ENCODE data around the gene CDC25B.

The CDC25B gene

DNA sequence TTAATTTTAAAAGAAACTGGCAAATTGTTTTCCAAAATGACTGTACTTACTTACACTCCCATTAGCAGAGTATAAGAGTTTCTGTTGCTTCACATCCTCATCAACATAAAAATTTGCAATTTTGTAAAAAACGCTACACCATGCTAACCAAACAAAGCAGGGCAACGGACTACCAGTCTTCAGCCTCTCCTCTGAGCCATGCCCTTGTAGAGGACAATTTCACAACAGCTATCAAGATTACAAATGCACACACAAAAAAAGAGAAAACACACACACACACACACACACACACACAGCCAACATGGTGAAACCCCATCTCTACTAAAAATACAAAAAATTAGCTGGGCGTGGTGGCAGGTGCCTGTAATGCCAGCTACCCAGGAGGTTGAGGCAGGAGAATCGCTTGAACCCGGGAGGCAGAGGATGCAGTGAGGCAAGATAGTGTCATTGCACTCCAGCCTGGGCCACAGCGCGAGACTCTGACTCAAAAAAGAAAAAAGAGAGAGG is 24.5 kb upstream of the CDC25B start:
- ChIA-PET CTCF (interaction anchor here (0.6 to 2.0 kb wide), 7 partner anchors 10 to 126 kb away, joined by 3 to 9 read pairs (median 3); partner anchors contain the start of genes CENPB and SPEF1), POLR2A (no interaction called here)
- TF ChIP-seq, protein P1, sequence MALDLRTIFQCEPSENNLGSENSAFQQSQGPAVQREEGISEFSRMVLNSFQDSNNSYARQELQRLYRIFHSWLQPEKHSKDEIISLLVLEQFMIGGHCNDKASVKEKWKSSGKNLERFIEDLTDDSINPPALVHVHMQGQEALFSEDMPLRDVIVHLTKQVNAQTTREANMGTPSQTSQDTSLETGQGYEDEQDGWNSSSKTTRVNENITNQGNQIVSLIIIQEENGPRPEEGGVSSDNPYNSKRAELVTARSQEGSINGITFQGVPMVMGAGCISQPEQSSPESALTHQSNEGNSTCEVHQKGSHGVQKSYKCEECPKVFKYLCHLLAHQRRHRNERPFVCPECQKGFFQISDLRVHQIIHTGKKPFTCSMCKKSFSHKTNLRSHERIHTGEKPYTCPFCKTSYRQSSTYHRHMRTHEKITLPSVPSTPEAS (tag by site-specific recombination; IDR thresholded peaks at IDR 0.05) = peak; percentile 78
- TF ChIP-seq, protein P2, sequence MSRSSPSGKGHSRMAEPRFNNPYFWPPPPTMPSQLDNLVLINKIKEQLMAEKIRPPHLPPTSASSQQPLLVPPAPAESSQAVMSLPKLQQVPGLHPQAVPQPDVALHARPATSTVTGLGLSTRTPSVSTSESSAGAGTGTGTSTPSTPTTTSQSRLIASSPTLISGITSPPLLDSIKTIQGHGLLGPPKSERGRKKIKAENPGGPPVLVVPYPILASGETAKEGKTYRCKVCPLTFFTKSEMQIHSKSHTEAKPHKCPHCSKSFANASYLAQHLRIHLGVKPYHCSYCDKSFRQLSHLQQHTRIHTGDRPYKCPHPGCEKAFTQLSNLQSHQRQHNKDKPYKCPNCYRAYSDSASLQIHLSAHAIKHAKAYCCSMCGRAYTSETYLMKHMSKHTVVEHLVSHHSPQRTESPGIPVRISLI (tag by site-specific recombination; IDR thresholded peaks at IDR 0.05) = no peak
- no peak overlapping the region for H3K4me3 ChIP-seq (ENCODE audit: low read depth, low read length)
- H3K36me3 ChIP-seq (ENCODE audit: control insufficient read depth in 2 of 2, insufficient read depth in 1 of 2, low read length in 2 of 2) = no peaks in the 10 kb centered on the region; a peak in 1 of 3 replicates
- H3K4me1 ChIP-seq (ENCODE audit: control insufficient read depth, insufficient read depth, low read length) = peaks cover 4% of the 10 kb centered on the region
- no peaks in the 10 kb centered on the region for H3K9me3 ChIP-seq (ENCODE audit: control insufficient read depth, insufficient read depth, low read depth, low read length)
- no peak overlapping the region for H3K27ac ChIP-seq (ENCODE audit: extremely low read depth, low read depth, low read length)

DNA sequence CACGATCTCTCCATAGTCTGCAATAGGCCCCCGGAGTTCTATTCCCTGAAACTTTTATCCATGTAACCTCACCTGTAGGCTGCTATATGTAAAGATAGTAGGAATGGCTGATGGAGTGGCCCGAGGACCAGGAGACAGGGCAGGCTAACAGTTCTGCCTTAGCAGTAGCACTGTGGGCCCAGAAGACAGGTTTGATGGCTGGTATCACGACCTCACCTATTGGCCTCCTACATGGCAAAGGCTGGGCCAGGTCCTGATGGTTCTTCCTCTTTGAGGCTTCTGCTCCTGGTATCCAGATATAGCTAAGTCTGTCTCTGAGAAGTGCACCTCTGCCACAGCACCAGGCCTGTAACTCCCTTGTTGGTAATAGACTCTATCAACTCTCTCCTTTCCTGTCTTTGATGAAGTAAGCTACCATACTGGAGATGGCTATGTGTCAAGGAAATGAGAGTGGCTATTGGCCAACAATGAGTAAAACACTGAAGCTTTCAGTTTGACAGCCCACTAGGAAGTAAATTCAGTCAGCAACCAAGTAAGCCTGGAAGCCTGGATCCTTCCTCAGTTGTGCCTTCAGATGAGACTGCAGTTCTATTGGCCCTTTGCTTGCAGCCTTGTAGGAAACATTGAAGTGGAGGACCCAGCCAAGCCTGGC is 20.5 kb upstream of the CDC25B start:
- POLR2A ChIA-PET = no interaction called here
- TF ChIP-seq ZNF664 (tag by site-specific recombination; IDR thresholded peaks at IDR 0.05) (no peak), ZNF223 (tag by site-specific recombination; IDR thresholded peaks at IDR 0.05) (no peak), ZFP3 (tag by site-specific recombination; IDR thresholded peaks at IDR 0.05; ENCODE audit: low read depth) (no peak), ZNF521 (tag by site-specific recombination; IDR thresholded peaks at IDR 0.05) (no peak), ZNF501 (tag by site-specific recombination; IDR thresholded peaks at IDR 0.05) (no peak)
- TF ChIP-seq, protein P3, sequence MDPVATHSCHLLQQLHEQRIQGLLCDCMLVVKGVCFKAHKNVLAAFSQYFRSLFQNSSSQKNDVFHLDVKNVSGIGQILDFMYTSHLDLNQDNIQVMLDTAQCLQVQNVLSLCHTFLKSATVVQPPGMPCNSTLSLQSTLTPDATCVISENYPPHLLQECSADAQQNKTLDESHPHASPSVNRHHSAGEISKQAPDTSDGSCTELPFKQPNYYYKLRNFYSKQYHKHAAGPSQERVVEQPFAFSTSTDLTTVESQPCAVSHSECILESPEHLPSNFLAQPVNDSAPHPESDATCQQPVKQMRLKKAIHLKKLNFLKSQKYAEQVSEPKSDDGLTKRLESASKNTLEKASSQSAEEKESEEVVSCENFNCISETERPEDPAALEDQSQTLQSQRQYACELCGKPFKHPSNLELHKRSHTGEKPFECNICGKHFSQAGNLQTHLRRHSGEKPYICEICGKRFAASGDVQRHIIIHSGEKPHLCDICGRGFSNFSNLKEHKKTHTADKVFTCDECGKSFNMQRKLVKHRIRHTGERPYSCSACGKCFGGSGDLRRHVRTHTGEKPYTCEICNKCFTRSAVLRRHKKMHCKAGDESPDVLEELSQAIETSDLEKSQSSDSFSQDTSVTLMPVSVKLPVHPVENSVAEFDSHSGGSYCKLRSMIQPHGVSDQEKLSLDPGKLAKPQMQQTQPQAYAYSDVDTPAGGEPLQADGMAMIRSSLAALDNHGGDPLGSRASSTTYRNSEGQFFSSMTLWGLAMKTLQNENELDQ (tag by site-specific recombination; IDR thresholded peaks at IDR 0.05; ENCODE audit: low read depth) = no peak
- TF ChIP-seq, protein P4, sequence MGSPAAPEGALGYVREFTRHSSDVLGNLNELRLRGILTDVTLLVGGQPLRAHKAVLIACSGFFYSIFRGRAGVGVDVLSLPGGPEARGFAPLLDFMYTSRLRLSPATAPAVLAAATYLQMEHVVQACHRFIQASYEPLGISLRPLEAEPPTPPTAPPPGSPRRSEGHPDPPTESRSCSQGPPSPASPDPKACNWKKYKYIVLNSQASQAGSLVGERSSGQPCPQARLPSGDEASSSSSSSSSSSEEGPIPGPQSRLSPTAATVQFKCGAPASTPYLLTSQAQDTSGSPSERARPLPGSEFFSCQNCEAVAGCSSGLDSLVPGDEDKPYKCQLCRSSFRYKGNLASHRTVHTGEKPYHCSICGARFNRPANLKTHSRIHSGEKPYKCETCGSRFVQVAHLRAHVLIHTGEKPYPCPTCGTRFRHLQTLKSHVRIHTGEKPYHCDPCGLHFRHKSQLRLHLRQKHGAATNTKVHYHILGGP (tag by site-specific recombination; IDR thresholded peaks at IDR 0.05) = no peak

DNA sequence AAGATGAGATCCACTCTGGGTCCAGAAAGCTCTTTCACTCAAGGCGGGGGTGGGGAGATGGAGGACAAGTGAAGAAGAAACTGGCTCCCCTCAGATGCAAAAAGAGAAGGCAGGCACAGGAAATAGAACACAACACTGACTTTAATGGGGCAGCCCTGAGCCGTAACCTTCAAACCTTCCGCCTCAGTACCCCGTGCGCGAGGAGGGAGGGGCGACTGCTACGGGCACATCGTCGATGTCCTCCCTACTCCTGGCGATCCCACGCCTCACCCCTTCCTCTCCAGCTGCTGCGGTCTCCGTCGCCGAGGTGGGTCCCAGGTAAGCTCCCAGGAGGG is 18.8 kb upstream of the CDC25B start:
- TF ChIP-seq YY1 (tag by site-specific recombination; IDR thresholded peaks at IDR 0.05) (no peak), ZNF341 (tag by site-specific recombination; IDR thresholded peaks at IDR 0.05; ENCODE audit: low read depth) (peak; percentile 53; the same call in 1 of the 2 replicates), ZNF623 (tag by site-specific recombination; IDR thresholded peaks at IDR 0.05) (no peak)

More for the DNA sequence above, 20.5 kb upstream of the CDC25B start:
- H3K4me3 ChIP-seq (ENCODE audit: low read depth, low read length) = no peak overlapping the region
- CTCF ChIA-PET = interaction anchor here (0.6 kb wide), 2 partner anchors 12 to 251 kb away, joined by 4 read pairs; no protein-coding TSS in a partner anchor
- H3K4me1 ChIP-seq (ENCODE audit: control insufficient read depth, insufficient read depth, low read length) = no peaks in the 10 kb centered on the region
- H3K36me3 ChIP-seq (ENCODE audit: control insufficient read depth in 2 of 2, insufficient read depth in 1 of 2, low read length in 2 of 2) = no peaks in the 10 kb centered on the region; a peak in 1 of 3 replicates
- no peaks in the 10 kb centered on the region for H3K9me3 ChIP-seq (ENCODE audit: control insufficient read depth, insufficient read depth, low read depth, low read length)
- H3K27ac ChIP-seq (ENCODE audit: extremely low read depth, low read depth, low read length) = no peak overlapping the region

More for the DNA sequence above, 18.8 kb upstream of the CDC25B start:
- H3K4me3 ChIP-seq (ENCODE audit: low read depth, low read length) = peak overlapping the region; percentile 25
- POLR2A ChIA-PET = interaction anchor here (0.7 to 2.9 kb wide), 3 partner anchors 9 to 35 kb away, joined by 3 to 36 read pairs (median 3); partner anchors contain the start of gene ADISSP
- CTCF ChIA-PET = interaction anchor here (0.6 to 2.9 kb wide), 3 partner anchors 9 to 723 kb away, joined by 3 to 12 read pairs (median 3); partner anchors contain the start of gene ADISSP
- H3K27ac ChIP-seq (ENCODE audit: extremely low read depth, low read depth, low read length) = no peak overlapping the region
- H3K36me3 ChIP-seq (ENCODE audit: control insufficient read depth in 2 of 2, insufficient read depth in 1 of 2, low read length in 2 of 2) = no peaks in the 10 kb centered on the region; a peak in 1 of 3 replicates
- H3K9me3 ChIP-seq (ENCODE audit: control insufficient read depth, insufficient read depth, low read depth, low read length) = no peaks in the 10 kb centered on the region
- no peaks in the 10 kb centered on the region for H3K4me1 ChIP-seq (ENCODE audit: control insufficient read depth, insufficient read depth, low read length)

All from HEK293 (cell line).